Stimulated activated CD4-positive, alpha-beta T cell treated with anti-CD3 and anti-CD28 coated beads, Interleukin-15, amount 100 ng/mL, for 48 hours (primary cell): Measurements from ENCODE around the gene UBA3.
A peak's percentile ranks its signal among the peaks of the same experiment; 100 is the strongest.

ENCODE experiments used
- DNase-seq, 2 donors: peaks; one replicate each; pipeline ENCODE4 v3.0.0-alpha.2; 2020; ENCODE audit warnings: low read depth in 2 of 2

Gene UBA3

DNA sequence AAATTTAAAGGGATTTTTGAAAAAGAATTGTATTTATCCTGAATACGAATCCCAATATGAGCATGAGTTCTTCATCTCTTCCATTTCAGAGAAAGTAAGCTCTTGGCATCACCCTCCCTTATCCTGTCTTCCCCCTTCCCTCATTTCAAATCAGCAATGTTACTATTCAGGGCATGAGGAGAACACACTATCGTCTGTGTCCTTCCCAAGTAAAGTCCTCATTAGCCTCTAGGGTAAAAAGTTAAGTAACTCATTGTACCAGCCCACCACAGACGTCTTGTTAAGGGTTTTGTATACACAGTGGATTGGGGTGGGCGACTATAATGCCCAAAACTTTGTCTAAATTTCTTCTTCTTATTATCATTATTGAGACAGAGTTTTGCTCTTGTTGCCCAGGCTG, 19.4 kb upstream of the UBA3 start:
- DNase-seq = no peak

DNA sequence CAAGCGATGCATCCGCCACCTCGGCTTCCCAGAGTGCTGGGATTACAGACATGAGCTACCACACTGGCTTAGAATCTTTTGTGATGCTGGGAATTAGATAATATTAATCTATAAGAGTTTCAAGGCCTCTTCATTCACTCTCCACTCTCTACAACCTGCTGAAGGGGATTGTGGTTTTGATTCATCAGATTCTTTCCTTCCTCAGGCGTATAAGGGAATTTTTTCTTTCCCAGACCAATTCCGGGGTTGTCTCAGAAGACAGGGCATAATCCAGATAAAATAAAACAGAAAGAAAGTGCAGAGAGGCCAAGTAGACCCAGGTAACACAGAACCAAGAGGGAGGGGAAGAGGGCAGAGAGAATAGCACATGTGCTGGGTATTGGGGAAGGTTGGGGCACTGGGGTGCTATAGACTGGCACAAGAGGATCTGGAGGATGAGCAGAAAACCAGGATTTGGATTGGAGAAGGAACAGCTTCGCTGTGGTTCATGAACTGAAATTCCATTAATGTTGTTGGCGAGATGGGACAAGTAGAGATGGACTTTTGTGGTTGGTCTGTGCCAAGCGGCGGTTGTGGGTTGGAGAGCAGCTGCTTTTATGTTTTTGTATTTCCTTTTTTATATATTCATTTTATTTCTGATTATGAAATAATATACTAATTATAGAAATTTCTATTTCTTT, 17.4 kb upstream of the UBA3 start:
- DNase-seq = no peak

DNA sequence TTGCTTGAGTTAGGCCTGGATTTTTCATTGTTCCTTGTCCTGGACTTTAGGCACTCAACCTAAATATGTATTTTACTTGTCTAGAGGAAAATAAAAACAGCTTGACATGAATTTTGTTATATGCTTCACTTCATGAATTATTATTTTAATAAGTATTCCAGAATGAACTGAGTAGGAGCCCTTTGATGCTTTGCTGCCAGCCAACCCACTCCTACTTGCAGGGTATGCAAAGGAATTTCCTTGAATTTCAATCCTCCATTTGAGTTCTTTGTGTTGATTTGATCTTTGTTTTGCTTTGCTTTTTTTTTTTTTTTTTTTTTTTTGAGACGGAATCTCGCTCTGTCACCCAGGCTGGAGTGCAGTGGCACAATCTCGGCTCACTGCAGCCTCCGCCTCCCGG, 16.1 kb upstream of the UBA3 start:
- DNase-seq = no peak

DNA sequence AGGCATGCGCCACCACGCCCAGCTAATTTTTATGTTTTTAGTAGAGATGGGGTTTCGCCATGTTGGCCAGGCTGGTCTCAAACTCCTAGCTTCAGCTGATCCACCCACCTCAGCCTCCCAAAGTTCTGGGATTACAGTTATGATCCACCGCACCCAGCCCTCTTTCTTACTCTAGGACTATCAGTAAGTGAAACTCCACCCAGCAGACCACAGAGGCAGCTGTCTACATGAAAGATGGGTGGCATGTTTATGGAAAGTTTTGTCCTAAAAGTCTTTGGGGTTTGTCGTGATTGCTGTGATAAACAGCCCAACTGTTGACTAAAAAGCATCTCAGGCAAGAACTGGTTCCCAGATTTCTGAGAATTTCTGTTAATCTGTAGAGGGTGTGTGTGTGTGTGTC, 15.5 kb upstream of the UBA3 start:
- DNase-seq = no peak

DNA sequence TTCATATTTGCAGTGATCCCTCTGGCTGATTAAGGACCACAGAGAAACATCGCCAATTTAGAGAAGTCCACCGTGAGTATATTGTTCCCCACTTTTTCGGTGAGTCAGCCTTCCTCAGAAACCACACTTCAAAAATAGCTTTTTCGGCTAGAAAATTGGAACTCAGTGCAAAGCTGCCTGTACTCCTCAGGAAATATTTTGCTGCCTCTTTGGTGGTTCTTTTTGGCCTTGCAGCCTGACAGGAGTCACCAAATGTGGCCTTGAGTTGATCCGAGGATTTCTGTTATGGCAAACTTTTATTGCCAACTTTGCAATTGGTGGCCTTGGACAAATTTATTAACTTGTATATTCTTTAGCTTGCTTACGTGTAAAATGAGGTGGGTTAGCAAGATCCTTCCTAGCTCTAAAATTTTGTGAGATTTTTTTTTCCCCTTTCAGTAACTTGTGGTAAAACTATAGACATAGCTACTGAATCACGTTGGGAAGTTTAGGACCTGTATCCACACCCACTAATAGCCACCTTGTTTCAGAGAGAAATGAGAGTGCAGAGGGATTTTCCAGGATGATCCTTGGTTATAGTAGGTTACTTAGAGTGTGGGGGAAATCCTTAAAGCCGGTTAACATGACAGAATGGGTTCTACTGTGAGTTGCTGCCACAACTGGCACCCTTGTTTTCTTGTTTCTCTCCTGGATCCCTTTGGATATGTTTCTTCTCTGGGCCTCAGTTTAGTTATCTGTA, 14.5 kb upstream of the UBA3 start:
- no peak for DNase-seq

DNA sequence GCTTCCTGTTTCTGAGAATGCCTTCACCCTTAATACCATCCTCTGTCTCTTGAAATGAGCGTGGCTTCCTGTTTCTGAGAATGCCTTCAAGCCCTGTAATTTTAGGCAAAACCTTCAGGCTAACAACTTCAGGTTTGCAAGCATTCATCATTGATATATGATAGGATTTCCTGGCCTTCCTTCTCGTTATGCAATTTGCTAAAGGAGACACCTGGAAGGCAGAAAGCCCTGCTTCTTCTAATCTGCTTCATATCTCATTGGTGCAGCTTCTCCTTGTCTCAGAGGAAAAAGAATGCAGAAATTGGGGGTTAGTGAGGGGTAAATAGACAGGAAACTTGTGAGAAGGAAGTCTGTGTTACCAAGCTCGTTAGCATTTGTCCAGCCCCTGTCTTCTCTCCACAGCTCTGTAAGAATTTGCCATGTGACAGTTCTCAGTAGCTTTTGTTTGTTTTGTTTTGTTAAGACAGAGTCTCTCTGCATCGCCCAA, 11.9 kb upstream of the UBA3 start:
- no peak for DNase-seq

DNA sequence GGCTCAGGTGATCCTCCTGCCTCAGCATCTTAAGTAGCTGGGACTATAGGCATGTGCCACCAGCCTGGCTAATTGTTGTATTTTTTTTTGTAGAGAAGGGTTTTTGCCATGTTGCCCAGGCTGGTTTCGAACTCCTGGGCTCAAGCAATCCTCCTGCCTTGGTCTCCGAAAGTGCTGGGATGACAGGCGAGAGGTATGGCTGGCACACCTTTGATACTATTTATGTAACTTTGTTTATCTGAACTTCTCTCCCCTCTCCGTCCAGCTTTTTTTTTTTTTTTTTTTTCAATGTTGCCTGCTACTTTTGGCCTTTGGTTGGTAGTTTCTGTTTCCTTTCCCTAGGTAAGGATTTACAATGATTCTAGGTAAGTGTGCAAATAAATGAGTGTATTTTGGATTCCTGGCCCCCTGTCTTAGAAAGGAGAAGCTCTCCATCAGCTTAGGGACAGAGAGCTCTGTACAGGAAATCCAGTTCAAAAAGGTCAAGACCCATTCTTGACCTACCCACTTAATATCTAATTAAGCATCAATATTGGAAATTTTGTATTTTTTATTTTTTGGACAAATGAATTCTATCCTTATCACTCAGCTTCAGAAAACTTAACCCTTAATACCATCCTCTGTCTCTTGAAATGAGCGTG, 11.3 kb upstream of the UBA3 start:
- DNase-seq = no peak

DNA sequence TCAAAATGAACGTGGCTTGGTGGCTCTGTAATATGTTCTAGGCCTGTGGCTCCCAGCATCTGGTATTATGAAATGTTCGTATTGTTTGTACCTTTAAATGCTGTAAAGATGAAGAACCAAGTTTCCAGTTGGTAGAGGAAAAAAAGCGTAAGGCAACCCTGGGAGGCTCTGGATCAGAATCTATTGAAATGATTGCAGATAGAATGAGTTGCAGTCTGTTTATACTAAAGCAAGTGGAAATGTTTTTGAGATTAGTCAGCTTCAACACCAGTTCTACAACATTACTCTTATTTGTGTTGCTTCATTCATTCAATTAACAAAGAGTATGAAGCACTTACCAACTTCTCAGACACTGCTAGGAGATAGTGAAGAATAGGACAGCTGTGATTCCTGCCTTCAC, 9.9 kb upstream of the UBA3 start:
- DNase-seq = no peak

DNA sequence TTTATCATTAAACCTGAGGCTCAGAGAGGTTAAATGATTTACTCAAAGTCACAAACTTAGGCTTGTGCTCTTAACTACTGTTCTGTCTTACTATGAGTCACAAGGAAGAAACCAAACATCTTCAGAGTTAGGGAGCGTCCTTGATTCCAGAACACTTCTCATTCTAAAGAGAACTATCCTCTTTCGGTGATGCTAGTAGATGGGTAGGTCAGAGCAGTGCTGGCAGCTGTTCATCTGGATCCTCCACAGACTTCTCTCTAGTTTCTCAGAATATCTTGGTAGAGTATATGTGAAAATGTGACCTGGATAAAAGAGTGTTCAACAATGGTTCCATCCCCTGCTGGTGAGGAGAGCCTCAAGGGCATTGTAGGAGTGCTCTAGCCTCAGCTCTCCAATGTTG, 7.9 kb upstream of the UBA3 start:
- no peak for DNase-seq

DNA sequence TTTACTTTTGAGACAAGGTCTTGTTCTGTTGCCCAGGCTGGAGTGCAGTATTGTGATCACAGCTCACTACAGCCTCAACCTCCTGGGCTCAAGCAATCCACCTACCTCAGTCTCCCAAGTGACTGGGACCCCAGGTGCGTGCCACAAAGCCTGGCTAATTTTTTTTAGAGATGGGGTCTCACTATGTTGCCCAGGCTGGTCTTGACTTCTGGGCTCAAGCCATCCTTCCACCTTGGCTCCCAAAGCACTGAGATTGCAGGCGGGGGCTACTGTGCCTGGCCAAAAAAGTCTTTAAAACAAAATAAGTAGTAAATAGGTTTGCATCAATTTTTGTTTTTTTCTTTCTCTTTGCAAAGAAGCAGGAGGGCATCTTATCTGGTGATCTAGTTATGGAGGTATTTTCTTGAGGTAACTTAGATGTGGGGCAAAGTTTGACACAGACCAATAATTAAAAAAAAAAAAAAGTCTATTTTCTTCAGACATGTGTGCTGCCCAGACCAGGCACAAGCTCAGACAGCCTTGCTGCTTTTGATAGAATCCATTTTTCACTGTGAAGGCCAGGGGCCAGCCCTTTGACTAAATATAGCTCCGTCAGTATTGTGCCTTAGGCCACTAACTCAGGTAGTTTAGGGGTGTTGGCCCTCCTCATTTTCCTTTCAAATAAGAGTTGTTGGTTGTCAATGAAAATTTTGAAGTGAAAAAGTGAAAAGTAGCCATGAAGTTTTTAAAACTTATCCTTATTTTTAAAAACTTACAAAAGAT, 7.0 kb upstream of the UBA3 start:
- DNase-seq = no peak

DNA sequence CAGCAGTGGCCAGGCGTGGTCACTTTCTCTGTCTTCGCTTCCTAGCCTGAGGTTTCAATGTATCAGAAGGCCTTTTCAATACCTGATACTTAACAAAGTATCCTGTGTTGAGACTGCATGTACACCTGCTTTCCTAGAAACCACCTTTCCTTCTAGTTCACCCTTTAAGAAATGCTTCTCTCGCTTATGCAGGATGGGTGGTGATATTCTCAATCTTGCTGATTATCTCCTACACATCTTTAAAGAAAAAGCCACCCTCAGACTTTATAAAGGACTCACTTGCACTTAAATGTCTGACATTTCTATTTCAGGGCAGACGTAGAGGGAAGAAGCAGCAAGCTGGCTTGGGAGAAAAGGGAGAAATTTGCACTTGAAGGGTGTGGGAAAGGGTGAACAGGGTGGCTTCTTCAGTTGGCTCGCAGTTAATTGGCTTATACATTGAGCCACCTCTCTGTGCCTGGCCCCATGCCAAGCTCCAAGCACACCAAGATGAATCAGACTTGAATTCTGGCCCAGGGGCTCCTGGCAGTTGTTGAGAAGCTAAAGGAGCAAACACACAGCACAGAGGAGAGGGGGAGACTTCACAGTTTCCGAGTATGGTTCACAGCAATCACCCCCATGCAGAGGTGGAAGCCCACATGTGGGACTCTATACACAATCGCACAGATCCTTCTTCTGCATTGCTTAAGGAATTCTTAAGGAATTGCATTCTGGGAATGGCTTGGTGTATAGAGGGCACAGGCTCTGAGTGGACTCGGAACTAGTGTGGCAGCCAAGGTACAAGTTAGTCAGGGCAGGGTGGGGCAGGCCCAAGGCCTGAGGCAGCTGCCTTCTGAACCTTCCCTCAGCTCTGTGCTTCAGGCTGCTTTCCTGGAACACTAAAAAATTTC, 5.9 kb upstream of the UBA3 start:
- DNase-seq = peak; percentile 72 to 78

DNA sequence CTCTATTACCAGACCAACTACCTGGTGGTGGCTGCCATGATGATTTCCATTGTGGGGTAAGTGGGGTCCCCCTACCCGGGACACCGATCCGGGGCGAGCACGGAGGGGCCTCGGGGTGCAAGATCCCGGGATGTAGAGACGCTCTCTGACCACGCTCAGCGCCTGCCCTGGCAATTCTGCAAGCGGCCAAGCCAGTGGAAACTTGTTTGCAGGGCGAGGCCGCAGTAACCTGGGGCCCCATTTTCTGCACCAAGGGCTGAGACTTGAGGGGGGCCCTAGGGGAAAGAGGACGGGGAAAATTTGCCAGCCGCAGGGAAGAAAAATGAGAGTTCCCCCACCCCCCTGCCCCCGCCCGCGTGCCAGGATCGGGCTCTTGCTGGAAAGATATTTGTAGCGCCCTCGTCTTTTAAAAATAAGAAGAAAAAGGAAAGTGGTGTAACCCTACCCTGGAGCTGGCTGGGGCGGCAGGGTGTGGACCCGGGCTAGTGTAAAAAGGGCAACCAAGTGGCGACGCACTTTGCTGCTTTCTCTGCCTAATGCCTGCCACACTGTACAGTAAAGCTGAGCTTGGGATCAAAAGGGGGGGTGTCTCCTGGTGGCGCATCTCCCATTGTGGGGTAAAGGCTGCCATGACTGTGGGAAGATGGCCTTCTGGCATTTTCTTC, 5.1 kb upstream of the UBA3 start:
- no peak for DNase-seq

DNA sequence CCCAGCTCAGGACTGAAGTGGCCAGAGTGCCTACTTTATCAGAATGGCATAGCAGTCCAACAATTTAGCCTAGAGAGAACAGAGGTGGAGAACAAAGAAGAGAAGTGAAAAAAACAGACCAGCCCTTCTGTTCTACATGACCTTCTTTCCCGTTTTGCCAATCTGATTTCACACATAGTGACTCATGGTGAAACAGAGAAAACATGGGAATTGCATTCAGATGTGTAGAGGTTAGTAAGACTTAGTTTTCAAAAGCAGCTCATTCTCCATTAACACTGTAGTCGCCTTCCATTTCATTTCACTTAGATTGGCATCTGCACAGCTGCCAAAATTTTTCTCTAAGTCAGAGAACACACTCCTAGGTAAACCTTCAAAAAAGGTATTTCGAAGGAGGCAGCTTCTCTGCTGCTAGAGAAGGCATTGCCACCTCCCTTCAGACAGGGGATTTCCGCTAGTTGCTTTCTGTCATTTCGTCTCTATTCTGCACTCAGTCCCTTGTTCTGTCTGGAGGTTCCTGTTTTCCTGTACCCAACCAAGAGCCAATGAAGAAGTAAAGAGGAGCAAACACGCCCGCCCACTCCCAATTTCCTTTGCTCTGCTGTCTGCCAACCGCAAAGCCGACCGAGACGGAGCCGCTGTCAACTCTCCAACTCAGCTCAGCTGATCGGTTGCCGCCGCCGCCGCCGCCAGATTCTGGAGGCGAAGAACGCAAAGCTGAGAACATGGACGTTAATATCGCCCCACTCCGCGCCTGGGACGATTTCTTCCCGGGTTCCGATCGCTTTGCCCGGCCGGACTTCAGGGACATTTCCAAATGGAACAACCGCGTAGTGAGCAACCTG, 4.4 kb upstream of the UBA3 start, which contains the start of gene ARL6IP5:
Gene ARL6IP5 (plus strand): TSS at position 612 of the 842 bp plus-strand sequence. CDS start 111 bp downstream, at position 723.
- DNase-seq = peak; percentile 86 to 87

DNA sequence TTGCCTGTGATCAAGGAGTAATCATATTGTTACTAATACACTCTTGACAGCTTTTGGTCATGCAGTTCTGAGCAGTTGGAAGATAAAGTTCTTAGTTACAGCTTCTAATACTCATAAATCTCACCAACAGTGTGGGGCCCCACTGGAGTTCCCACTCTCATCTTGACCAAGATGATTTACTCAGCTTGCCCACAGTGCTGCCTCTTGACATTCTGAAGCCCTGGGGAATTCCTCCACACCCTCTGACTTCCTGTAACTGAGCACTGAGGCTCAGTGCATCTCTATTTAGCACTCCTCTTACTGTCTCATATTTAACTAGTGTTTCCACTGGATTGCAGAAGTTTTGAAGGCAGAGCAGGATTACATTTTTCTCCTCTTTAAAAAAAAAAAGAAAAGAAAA, 2.6 kb upstream of the UBA3 start:
- peak; percentile 66 to 73 for DNase-seq

DNA sequence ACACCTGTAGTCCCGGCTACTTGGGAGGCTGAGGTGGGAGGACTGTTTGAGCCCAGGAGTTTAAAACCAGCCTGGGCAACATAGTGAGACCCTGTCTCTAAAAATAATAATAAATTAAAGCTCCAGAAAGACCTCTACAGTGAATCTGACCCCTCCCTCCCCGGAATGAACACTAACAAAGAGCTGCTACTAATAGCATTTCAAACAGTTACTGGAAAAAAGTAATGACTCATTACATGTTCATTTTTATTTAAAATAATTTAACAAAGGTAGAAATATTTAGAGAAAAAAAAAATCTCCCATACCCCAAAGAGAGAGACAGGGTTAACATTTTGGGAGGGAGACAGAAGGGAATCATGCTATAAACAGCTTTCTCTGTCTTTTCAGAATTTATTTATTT, 2.2 kb upstream of the UBA3 start:
- DNase-seq = no peak

DNA sequence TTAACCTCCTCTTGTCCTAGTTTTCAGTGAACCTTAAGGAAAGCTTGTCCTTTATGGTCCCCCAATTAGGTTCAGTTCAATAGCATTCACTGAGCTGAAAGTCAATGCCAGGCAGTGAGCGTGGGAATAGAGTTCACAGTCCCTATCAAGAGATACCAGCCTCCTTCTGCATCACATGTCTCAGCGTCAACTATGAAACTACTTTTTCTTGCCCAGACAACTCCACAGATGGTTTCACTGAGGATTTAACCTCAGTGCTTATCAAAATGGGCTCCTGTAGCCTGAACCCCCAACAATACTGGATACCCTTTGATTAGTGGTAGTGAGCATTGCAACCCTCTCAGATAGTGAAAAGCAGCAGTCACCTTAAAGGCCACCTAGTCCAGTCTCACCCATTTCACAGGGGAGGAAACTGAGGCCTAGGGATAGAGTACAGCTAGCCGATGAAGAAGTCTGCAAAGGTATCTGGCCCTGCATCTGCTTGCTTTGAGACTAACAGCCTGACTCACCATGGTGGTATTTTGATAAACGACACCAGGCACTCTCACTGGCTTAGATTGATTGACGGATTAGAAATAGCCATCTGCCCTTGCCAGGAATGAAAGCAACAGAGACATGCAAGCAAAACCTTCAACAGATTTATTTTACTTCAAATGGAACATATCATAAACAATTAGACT, 1.6 kb upstream of the UBA3 start:
- DNase-seq = no peak

DNA sequence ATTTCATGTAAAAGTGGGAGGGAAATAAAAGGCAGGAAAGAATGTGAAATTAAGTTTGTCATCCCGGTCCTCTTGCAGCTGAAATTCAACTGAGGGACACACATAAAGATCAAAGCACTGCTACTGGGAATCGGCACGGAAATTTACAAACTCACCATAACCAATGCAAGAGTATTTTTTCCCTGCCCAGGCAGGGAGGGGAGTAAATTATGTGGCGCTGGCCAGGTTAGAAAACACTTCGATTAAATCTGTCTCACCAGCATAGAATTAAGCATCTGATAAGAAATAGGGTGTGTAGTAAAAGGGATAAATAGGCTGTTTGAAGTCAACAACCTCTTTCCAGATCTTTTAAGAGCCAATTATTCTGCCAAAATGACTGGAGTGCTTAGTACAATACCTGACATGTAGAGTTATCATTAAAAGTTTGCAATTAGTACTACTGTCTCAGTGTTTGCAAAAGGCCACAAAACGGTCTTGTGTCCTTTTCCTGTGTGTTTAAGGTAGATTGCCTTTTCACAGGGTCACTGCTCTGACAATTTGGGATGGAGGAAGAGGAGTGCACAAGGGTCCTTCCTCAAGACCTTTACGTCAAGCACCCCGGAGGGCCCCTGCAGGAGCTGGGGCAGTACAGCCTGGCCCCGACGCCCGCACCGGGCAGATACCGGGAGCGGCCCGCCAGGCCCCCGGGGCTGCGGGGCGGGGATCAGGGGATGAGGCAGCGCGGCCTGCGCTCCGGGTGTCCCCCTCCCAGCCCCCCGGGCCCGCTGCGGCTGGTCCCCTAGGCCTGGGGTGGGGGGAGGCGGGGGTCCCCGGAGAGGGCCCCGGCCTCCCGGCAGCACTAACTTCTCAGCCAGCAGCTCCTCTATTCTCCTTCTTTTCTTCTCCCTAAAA, 651 bp downstream of the UBA3 start:
- DNase-seq = no peak

DNA sequence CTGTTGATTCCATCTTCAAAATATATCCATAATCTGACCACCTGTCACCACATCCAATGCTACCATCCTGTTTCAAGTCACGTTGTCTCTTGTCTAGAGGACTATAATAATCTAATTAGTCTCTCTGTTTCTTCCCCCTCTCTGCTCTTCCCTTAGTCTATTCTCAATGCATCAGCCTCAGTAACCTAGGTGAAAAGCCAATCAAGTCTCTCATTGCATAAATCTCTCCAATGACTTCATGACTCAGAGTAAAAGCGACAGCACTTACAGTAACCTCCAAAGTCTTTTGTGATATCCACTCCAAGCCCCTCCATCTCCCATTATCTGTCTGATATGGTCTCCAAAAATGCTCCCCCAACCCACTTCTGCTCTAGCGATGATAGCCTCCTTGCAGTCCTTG, 7.2 kb downstream of the UBA3 start:
- DNase-seq = no peak
